Measurements from ENCODE around the gene CTRB2.
"Not testable (repeated sequence)": the region's sequence is repeated elsewhere in the genome, so short reads cannot be mapped to it uniquely, and the experiment has no call there.

CTRB2 gene

DNA sequence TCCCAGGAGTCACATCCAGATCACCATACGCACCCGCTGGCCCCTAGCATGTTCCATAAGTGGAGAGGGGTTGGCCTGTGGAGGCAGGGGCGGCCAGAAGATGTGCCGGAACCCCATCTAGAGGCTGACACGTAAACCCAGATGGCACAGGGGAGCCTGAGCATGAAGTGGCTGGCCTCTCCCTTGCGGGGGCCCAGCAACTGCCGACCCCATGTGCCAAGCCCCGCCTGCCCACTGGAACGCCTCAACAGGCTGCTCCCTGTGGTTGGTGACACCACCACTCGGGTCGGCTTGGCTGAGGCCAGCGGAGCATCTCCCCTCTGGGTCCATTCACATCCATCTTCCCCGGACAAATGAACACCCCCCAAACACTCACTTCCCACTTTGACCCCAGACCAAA lies 35.0 kb upstream of the CTRB2 start:
- no peak for DNase-seq

DNA sequence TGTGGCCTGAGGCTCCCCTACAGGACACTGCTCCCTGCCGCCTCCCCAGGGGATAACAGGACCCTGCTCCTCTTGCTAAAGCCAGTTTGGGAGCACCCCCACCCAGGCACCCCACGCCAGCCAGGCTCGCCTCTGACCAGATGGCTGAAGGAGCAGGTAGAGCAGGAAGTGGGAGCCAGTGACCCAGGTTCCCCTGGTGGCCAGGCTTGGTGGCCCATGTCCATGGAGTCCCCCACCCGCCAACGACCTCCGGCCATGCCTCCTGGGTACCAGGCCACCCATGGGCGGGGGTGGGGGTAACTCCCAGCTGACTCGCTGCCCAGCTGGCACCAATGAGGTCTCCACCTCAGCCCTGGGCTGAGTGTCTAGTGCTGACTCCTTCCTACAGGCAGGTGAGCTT lies 34.5 kb upstream of the CTRB2 start:
- no peak for DNase-seq

- DNase-seq: not testable (repeated sequence)
These were observed 33.7 kb upstream of the CTRB2 start for GRCh38 chr16:75240633-75241032.

DNA sequence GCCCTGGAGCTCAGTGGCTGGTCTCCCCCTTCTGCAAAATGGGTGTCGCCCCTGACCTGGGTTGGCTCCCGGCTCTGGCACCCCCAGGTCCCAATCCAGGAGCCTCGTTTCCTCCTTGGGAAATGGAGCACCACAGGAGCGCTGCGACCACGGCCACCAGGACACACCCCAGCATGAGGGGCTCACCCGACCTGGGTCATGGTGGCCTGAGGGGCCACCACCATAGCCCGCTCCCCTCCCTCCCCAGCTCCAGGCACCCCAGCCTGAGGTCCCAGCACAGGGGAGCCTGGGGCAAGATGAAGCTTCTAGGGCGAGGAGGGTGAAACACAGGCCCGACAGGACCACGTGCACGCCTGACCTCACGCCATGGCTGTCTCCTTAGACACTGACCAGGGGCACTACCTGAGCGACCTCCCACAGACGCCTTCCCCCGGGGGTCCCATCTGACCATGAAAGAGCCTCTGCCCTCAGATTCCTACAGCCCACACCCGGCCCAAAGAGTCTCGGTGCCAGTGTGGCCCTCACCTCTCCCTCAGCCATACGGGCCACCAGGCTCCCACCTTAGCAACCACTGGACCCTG lies 32.7 kb upstream of the CTRB2 start:
- no peak for DNase-seq

DNA sequence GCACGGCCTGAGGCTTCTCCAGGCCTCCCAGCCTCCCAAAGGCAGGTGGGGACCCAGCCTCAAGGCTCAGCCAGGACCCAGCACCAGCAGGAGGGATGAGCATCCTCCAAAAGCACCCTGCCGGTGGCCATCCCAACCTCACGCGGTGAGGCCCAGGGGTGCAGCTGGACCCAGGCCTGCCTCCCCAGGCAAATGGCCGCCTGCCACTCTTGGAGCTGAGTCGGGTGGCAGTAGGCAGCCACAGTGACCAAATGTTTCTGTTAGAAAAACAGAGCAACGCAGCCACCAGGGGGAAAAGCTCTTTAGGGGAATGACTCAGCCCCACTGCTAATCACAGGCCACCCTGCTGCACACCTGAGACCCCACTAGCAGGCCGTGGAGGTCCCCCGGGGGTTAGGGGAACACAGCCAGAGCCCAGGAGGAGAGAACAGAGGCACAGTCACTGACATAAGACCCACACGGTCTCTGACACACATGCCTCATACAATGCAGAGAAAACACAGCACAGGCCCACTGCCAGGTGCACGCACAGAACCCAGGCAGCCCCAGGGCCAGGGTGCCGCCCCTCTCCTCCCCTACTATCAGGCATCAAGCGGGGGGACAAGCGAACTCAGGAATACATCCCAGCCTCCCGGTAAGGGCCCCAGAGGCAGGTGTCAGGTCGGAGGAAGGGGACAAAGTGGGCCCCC lies 32.0 kb upstream of the CTRB2 start:
- DNase-seq: no peak

GRCh38 chr16:75238132-75238852 lies 31.3 kb upstream of the CTRB2 start:
- no peak for DNase-seq

- DNase-seq: no peak
These were observed 30.6 kb upstream of the CTRB2 start for GRCh38 chr16:75237398-75238131.

DNA sequence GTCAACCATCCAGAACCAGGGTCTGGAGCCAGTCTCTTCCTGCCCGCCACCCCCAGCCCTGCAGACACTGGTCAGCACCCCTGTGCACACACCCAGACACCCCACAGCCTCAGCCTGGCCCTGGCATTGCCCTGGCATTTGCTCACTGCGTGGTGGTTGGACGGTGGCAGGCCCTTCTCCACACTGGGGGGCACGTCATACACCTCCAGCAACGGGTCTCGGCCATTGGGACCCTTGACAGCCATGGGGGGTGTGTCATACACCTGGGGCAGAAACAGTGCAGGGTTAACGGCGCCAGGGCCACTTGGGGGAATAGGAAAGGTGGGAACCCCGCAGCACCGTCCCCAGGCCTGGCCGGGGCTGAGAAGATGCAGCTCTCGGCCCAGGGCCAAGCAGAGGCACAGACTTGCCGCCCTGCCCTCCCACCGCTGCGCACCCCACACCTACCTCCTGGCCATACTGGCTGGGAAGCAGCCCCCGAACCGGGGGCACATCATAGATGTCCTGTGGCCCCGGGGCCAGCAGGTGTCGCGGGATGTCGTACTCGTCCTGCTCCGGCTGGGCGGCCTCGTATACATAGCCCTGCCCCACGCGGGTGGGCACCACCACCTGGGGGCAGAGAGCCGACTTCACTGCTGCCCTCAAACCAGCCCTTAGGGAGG lies 29.9 kb upstream of the CTRB2 start:
- DNase-seq: no peak

DNA sequence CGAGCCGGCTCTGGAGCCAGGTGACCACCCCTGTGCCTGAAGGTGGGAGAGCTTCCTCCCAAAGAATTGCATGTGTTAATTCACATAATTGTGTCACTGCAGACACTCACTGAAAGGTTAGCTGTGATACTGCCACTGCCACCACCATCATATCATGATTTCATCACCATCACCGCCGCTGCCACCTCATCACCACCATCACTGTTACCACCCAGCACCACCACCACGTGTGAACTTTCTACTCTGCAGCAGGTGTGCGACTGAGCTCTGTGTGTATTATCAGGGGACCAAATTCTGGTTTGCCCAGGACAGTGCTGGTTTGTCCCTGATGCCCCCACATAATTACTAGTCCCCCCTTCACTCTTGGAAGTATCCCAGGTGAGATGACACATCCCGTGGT lies 29.3 kb upstream of the CTRB2 start:
- no peak for DNase-seq

DNA sequence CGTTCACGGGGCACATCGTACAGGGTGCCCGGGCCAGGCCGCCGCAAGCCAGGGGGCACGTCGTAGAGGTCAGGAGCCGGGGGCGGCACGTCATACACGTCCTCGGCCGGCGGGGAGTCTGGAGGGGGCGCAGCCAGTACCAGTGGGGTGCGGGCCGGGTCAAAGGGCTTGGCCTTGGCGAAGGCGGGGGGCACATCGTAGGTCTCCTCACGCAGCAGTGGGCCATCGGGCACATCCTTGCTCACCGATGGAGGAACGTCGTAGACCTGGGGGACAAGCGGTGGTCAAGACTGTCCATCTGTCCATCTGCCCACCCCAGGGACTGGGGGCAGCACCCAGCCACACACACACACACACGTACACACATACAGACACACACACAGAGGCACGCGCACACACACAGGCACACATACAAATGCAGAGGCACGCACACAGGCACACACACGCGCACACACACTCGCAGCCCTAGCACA lies 28.8 kb upstream of the CTRB2 start:
- no peak for DNase-seq

GRCh38 chr16:75234856-75235696 lies 28.1 kb upstream of the CTRB2 start:
- DNase-seq: no peak

DNA sequence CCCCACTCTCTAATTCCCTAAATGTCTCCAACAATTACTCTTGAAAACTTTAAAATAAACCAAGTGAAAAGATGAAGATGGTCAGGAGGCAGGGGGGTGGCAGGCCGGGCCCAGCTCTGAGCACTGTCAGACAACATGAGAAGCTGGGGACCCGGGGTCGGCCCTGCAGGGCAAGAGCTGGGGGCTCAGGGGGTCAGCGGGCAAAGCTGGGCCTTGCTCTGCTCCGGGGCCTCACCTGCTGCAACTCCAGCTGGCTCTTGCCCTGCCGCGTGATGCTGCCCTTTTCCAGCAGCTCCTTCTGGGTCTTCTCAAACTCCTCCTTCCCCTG lies 26.6 kb upstream of the CTRB2 start:
- no peak for DNase-seq

GRCh38 chr16:75231570-75231969 lies 24.6 kb upstream of the CTRB2 start:
- no peak for DNase-seq

GRCh38 chr16:75230471-75231110 lies 23.6 kb upstream of the CTRB2 start:
- DNase-seq: no peak

- no peak for DNase-seq
These were observed 22.4 kb upstream of the CTRB2 start for GRCh38 chr16:75229172-75230031.

DNA sequence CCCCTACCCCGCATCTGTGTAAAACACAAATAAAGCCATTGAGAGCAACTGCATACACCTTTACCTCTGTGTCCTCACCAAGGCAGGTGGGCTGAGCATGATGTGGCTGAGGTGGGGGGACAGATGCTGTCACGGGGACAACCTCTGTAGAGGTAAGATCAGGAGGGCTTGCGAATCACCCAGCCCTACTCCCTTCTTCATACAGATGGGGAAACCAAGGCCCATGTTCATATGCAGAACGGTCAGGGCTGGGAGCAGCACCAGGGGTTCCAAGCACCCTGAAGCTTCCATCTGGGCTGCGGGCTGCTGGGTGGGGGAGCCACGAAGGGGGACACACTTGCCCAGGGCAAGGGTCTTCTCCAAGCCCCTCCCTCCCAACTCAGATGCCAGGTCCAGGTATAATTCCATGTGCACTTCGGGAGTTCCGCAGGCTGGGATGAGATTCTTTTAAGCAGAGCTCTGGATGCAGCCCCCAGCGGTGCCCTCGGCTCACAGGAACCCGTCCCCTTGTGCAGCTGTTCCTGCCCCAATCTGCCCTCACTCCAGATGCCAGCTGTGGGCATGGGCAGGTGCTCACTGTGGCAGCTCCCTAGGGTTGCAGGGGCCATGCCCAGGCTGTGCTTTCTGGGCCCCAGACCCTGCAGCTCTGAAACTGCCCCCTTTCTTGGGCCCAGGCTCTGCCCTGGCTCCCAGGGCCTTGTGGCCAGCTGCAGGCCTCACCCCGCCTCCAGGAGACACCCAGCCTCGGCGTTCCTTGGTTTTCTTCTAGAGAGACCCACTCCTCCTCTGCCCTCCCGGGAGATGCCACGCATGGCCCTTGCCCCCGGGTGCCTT lies 21.4 kb upstream of the CTRB2 start:
- DNase-seq: no peak

DNA sequence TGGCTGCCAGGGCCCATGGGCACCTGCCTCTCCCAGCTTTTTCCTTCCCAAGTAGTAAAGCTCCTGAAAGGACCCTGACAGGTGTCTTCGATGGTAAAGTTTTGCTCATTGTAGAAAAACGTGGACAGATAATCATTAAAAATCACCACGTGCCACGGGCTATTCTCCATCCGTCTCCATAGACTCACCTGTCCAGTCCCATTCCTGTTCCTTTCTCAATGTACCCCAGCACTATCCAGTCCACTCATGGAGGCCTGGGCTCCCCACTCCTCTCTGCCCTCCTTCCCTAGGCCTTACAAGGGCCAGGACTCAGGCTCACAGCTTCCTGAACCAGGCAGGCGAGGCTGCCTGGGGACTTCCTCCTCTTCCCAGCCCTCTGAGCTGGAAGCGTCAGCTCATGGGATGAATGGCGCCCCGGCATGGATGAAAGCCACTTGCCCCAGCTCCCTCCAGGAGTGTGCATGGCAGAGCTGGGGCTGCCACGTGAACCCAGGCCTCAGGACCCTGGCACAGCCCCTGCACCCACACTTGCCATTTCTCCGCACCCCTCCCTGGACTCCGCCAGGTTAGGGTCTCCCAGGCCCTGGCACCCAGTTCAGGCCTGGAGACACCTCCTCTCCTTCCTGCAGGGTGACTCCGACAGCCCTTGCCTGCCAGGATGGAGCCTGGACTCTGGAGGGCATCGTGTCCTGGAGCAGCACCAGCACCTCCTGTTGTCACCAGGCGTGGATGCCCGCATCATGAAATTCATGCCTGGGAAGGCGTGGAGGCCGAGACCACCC lies 20.6 kb upstream of the CTRB2 start:
- no peak for DNase-seq

DNA sequence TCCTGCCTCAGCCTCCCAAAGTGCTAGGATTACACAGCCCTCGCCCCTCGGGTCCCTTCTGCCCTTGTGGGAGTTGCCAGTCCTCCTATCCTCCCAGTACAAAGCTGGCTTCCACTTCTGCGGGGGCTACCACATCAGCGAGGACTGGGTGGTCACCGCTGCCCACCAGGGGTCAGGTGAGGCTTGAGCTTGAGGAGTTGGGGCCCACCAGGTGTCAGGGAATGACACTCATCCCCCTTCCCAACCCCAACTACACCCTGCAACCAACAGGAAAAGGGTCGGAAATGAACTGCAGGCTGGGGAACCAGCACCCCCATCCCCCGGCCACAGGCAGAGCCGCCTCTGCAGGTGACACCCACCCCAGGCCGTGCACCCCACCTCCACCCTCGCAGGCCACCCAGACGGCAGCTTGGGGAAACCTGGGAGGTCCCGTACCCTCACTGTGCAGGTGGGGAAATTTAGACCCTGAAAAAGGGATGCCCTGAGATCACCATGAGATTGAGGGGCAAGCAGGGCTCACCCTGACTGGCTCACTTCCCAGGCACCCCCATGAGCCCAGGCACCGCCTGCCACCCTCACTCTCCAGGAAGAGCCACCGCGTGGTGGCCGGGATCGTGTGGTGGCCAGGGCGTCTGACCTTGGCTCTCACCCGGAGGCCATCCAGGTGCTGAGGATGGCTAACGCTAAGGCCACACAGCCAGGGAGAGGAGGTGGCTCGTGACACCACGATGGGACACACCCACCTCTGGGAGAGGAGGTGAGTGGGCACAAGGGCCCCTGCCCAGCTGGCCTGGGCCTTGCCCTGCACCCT lies 19.8 kb upstream of the CTRB2 start:
- DNase-seq: no peak

Data from effector CD4-positive, alpha-beta T cell (primary cell).